HT1080 (cell line): ENCODE results near the gene DTX4. TPM values are rescaled to one million over a fixed set of nuclear protein-coding genes. Genes with fewer than 3 reads are reported as not detected.
A peak's percentile ranks its signal among the peaks of the same experiment; 100 is the strongest.

Experiments
- DNase-seq: peaks from one replicate; pipeline ENCODE4 v3.0.0-alpha.2; 2015; ENCODE audit warnings: low read depth
- total RNA-seq: library from RNA; depleted of rRNA; stranded (reverse); fragments of >200 nt; shearing (Covaris generic); gene quantifications from 2 replicates; pipeline ENCODE4 v1.2.3, GENCODE V29; 2014

The DTX4 gene
- total RNA-seq, 1 experiment from 2014 or later = 2.8 TPM

- DNase-seq = peak; percentile 69
Measured at GRCh38 chr11:59216641-59217564, 45.0 kb downstream of the DTX4 start.

GRCh38 chr11:59218319-59218718 lies 46.4 kb downstream of the DTX4 start:
- DNase-seq = no peak

GRCh38 chr11:59218893-59219292 lies 47.0 kb downstream of the DTX4 start:
- no peak for DNase-seq

GRCh38 chr11:59219836-59220235 lies 47.9 kb downstream of the DTX4 start:
- DNase-seq = no peak

- DNase-seq = peak; percentile 36
Measured at GRCh38 chr11:59221441-59221840, 49.5 kb downstream of the DTX4 start.

GRCh38 chr11:59222464-59223060 lies 50.6 kb downstream of the DTX4 start:
- no peak for DNase-seq

GRCh38 chr11:59223177-59223576 lies 51.2 kb downstream of the DTX4 start:
- no peak for DNase-seq

- DNase-seq = no peak
Measured at GRCh38 chr11:59223611-59224010, 51.7 kb downstream of the DTX4 start.

GRCh38 chr11:59224351-59224928 lies 52.5 kb downstream of the DTX4 start:
- DNase-seq = no peak

- no peak for DNase-seq
Measured at GRCh38 chr11:59225017-59225416, 53.1 kb downstream of the DTX4 start.

GRCh38 chr11:59226396-59226795 lies 54.5 kb downstream of the DTX4 start:
- DNase-seq = no peak

GRCh38 chr11:59240322-59240721 lies 68.4 kb downstream of the DTX4 start:
- no peak for DNase-seq

- no peak for DNase-seq
Measured at GRCh38 chr11:59243633-59244032, 71.7 kb downstream of the DTX4 start.

GRCh38 chr11:59247531-59248227 lies 75.7 kb downstream of the DTX4 start:
- peak; percentile 55 for DNase-seq

- no peak for DNase-seq
Measured at GRCh38 chr11:59249535-59249934, 77.6 kb downstream of the DTX4 start.

GRCh38 chr11:59253001-59253400 lies 81.1 kb downstream of the DTX4 start:
- DNase-seq = no peak

GRCh38 chr11:59254286-59254685 lies 82.4 kb downstream of the DTX4 start:
- no peak for DNase-seq

- no peak for DNase-seq
Measured at GRCh38 chr11:59255281-59255680, 83.3 kb downstream of the DTX4 start.
